WTC11 (cell line): ENCODE data around the gene TMEM175. TPM values are rescaled to one million over a fixed set of nuclear protein-coding genes. Genes with fewer than 3 reads are reported as not detected.

Experiments
- ATAC-seq: fragments of 200-7000 bp; cut with Tn5 transposase; 2 replicates; pipeline ENCODE4 v1.10.0; 2021; ENCODE audit warnings: mild to moderate bottlenecking, moderate library complexity
- CTCF ChIA-PET: fragments of 300-600 bp; sonication (Branson Sonifier 250); formaldehyde crosslinking; loops from one replicate; lab custom pipeline; 2021; ENCODE audit warnings: antibody characterized with exemption; lab: Charles Lee
- POLR2A ChIA-PET: fragments of 350-600 bp; sonication (Branson Sonifier 250); formaldehyde crosslinking; loops from one replicate; lab custom pipeline; 2021; ENCODE audit warnings: antibody characterized with exemption; lab: Charles Lee
- DNase-seq: peaks from one replicate; pipeline ENCODE4 v3.0.0; 2021; ENCODE audit warnings: low spot score
- H3K27ac Mint-ChIP-seq: 2 replicates; pipeline ENCODE4 v1.8.0; 2021; ENCODE audit warnings: mixed read lengths
- H3K27me3 Mint-ChIP-seq: 2 replicates; pipeline ENCODE4 v1.8.0; 2021; ENCODE audit warnings: low read depth, mild to moderate bottlenecking, moderate library complexity, mixed read lengths
- H3K36me3 Mint-ChIP-seq: 2 replicates; pipeline ENCODE4 v1.8.0; 2021; ENCODE audit warnings: mixed read lengths
- H3K4me1 Mint-ChIP-seq: 2 replicates; pipeline ENCODE4 v1.8.0; 2022; ENCODE audit warnings: mixed read lengths
- H3K4me3 Mint-ChIP-seq: 2 replicates; pipeline ENCODE4 v1.8.0; 2021; ENCODE audit warnings: mild to moderate bottlenecking, moderate library complexity, mixed read lengths
- H3K9me3 Mint-ChIP-seq: 2 replicates; pipeline ENCODE4 v1.8.0; 2021; ENCODE audit warnings: mixed read lengths
- ARID4B ChIP-seq: sonication (generic); formaldehyde crosslinking; IDR thresholded peaks from 2 replicates; pipeline ENCODE4 v1.8.0; 2023; ENCODE audit warnings: missing genetic modification reagents, mild to moderate bottlenecking, borderline replicate concordance
- ATF3 ChIP-seq: sonication (generic); formaldehyde crosslinking; conservative IDR thresholded peaks from 2 replicates; pipeline ENCODE4 v1.8.1; 2022; ENCODE audit warnings: mild to moderate bottlenecking, missing genetic modification reagents
- CREB1 ChIP-seq: sonication (generic); formaldehyde crosslinking; IDR thresholded peaks from 2 replicates; pipeline ENCODE4 v1.8.0; 2023; ENCODE audit warnings: mild to moderate bottlenecking, missing genetic modification reagents
- ELF4 ChIP-seq: sonication (generic); formaldehyde crosslinking; IDR thresholded peaks from 2 replicates; pipeline ENCODE4 v1.8.1; 2022; ENCODE audit warnings: low read depth, mild to moderate bottlenecking, moderate library complexity, missing genetic modification reagents
- ETV6 ChIP-seq: sonication (generic); formaldehyde crosslinking; IDR thresholded peaks from 2 replicates; pipeline ENCODE4 v1.8.1; 2022; ENCODE audit warnings: mild to moderate bottlenecking, missing genetic modification reagents
- FOXP4 ChIP-seq: sonication (generic); formaldehyde crosslinking; IDR thresholded peaks from 2 replicates; pipeline ENCODE4 v1.8.0; 2022; ENCODE audit warnings: mild to moderate bottlenecking, missing genetic modification reagents
- JUN ChIP-seq: sonication (generic); formaldehyde crosslinking; IDR thresholded peaks from 2 replicates; pipeline ENCODE4 v1.8.0; 2023; ENCODE audit warnings: mild to moderate bottlenecking, missing genetic modification reagents
- MXD4 ChIP-seq: fragments of 250-450 bp; sonication (Bioruptor Pico); IDR thresholded peaks from 2 replicates; pipeline ENCODE4 v1.8.0; 2021; ENCODE audit warnings: mild to moderate bottlenecking, moderate library complexity, borderline replicate concordance
- NR1H2 ChIP-seq: sonication (generic); formaldehyde crosslinking; IDR thresholded peaks from 2 replicates; pipeline ENCODE4 v1.9.0; 2021; ENCODE audit warnings: mild to moderate bottlenecking, moderate library complexity, missing genetic modification reagents
- NR3C1 ChIP-seq: sonication (generic); formaldehyde crosslinking; conservative IDR thresholded peaks from 2 replicates; pipeline ENCODE4 v1.8.1; 2023; ENCODE audit warnings: low read depth, mild to moderate bottlenecking, missing genetic modification reagents
- SMAD3 ChIP-seq: sonication (generic); formaldehyde crosslinking; IDR thresholded peaks from 2 replicates; pipeline ENCODE4 v1.8.0; 2022; ENCODE audit warnings: missing genetic modification reagents, mild to moderate bottlenecking, borderline replicate concordance
- SMAD4 ChIP-seq: sonication (generic); formaldehyde crosslinking; IDR thresholded peaks from 2 replicates; pipeline ENCODE4 v1.8.0; 2022; ENCODE audit warnings: mild to moderate bottlenecking, missing genetic modification reagents
- STAT6 ChIP-seq: sonication (generic); formaldehyde crosslinking; conservative IDR thresholded peaks from 2 replicates; pipeline ENCODE4 v1.8.1; 2023; ENCODE audit warnings: mild to moderate bottlenecking, low read depth, missing genetic modification reagents, moderate library complexity
- TP53 ChIP-seq: sonication (generic); formaldehyde crosslinking; IDR thresholded peaks from 2 replicates; pipeline ENCODE4 v1.8.1; 2023; ENCODE audit warnings: mild to moderate bottlenecking, missing genetic modification reagents
- ZNF232 ChIP-seq: sonication (generic); formaldehyde crosslinking; IDR thresholded peaks from 2 replicates; pipeline ENCODE4 v1.8.0; 2022; ENCODE audit warnings: mild to moderate bottlenecking, missing genetic modification reagents
- ZNF532 ChIP-seq: fragments of 250-450 bp; sonication (Bioruptor Pico); IDR thresholded peaks from 2 replicates; pipeline ENCODE4 v1.9.0; 2021; ENCODE audit warnings: mild to moderate bottlenecking, borderline replicate concordance
- ZNF671 ChIP-seq: fragments of 250-450 bp; sonication (Bioruptor Pico); IDR thresholded peaks from 2 replicates; pipeline ENCODE4 v1.8.0; 2021; ENCODE audit warnings: mild to moderate bottlenecking
- total RNA-seq: library from RNA; stranded (reverse); gene quantifications from 3 replicates; pipeline ENCODE4 v1.2.3, GENCODE V29; 2021

The TMEM175 gene
- total RNA-seq, 1 experiment from 2014 or later, result 9.2 TPM

- no peak for ATAC-seq
- no peak for DNase-seq
- peaks cover 34% of the 10 kb centered on the region for H3K27me3 Mint-ChIP-seq
- H3K9me3 Mint-ChIP-seq, result peaks cover 3% of the 10 kb centered on the region; the same call in 1 of the 2 replicates
- POLR2A ChIA-PET, result no interaction called here
- no peak overlapping the region for H3K4me3 Mint-ChIP-seq
- CTCF ChIA-PET, result interaction anchor here (1.9 kb wide), 1 partner anchor 45 kb away, joined by 7 read pairs; no protein-coding TSS in a partner anchor
- no peaks in the 10 kb centered on the region for H3K4me1 Mint-ChIP-seq
- H3K27ac Mint-ChIP-seq, result no peak overlapping the region
- no peaks in the 10 kb centered on the region for H3K36me3 Mint-ChIP-seq
- TF ChIP-seq ZNF232 (CRISPR knock-in tag) (no peak), TP53 (CRISPR knock-in tag) (no peak), ZNF671 (CRISPR knock-in tag) (no peak), SMAD4 (CRISPR knock-in tag) (no peak), ZNF532 (CRISPR knock-in tag) (no peak), JUN (CRISPR knock-in tag) (no peak), ELF4 (CRISPR knock-in tag) (no peak), ARID4B (no peak), CREB1 (CRISPR knock-in tag) (no peak), MXD4 (CRISPR knock-in tag) (no peak)
- TF ChIP-seq, all 79 proteins: peak for 0
These were observed 38.7 kb downstream of the TMEM175 start for GRCh38 chr4:970854-971520.

GRCh38 chr4:971666-972500, 39.6 kb downstream of the TMEM175 start:
- no peaks in the 10 kb centered on the region for H3K4me1 Mint-ChIP-seq
- ChIA-PET POLR2A (no interaction called here), CTCF (interaction anchor here (1.9 kb wide), 1 partner anchor 45 kb away, joined by 7 read pairs; no protein-coding TSS in a partner anchor)
- no peak for TF ChIP-seq FOXP4
- TF ChIP-seq STAT6, result no peak
- TF ChIP-seq ETV6 (CRISPR knock-in tag), result no peak
- no peak for TF ChIP-seq NR1H2 (CRISPR knock-in tag)
- TF ChIP-seq SMAD3 (CRISPR knock-in tag), result no peak
- no peak for TF ChIP-seq NR3C1 (CRISPR knock-in tag)
- no peak for TF ChIP-seq ATF3
- no peak for TF ChIP-seq JUN (CRISPR knock-in tag)
- no peak for TF ChIP-seq CREB1 (CRISPR knock-in tag)
- ATAC-seq (no peak), DNase-seq (no peak)
- H3K27me3 Mint-ChIP-seq, result peaks cover 34% of the 10 kb centered on the region
- H3K27ac Mint-ChIP-seq, result no peak overlapping the region
- 0 out of 2 replicates have a peak, but pooled peaks cover 2% of the 10 kb centered on the region for H3K36me3 Mint-ChIP-seq
- H3K4me3 Mint-ChIP-seq, result no peak overlapping the region; the same call in 1 of the 2 replicates
- peaks cover 3% of the 10 kb centered on the region; the same call in 1 of the 2 replicates for H3K9me3 Mint-ChIP-seq
